HCT116 (cell line): ENCODE measurements around the gene HNMT. TPM values are rescaled to one million over a fixed set of nuclear protein-coding genes. Genes with fewer than 3 reads are reported as not detected.

Source experiments
- ATAC-seq: fragments of 200-7000 bp; cut with Tn5 transposase; 2 replicates; pipeline ENCODE4 v1.9.1; 2020; ENCODE audit warnings: mild to moderate bottlenecking, moderate library complexity
- BruUV-seq: library from RNA; stranded (reverse); fragments of 400-500 nt; replicated peaks from 2 replicates; lab custom pipeline; 2021; lab: Mats Ljungman, UMichigan
- CTCF ChIA-PET: fragments of 300-600 bp; sonication (Branson Sonifier 250); formaldehyde crosslinking; loops from one replicate; lab custom pipeline; 2021; ENCODE audit warnings: antibody characterized with exemption; lab: Charles Lee
- POLR2A ChIA-PET: fragments of 300-600, 350-600 bp; sonication (Branson Sonifier 250); formaldehyde crosslinking; loops from one replicate; lab custom pipeline; 2021; ENCODE audit warnings: antibody characterized with exemption; lab: Charles Lee
- RAD21 ChIA-PET, 2 experiments: fragments of 300-600 bp; sonication (Branson Sonifier 250); formaldehyde crosslinking; loops; one replicate each; lab custom pipeline; 2023; ENCODE audit warnings: low total read pairs in 2 of 2; ENCODE audit not compliant: uncharacterized antibody in 2 of 2, unreplicated experiment in 2 of 2, low non-redundant PET in 1 of 2; lab: Charles Lee
- DNase-seq: peaks from one replicate; pipeline ENCODE4 v3.0.0-alpha.2; 2010; ENCODE audit warnings: low read depth, low spot score
- H2AFZ ChIP-seq: fragments of 200-600 bp; shearing (Covaris generic), sonication (generic); 2 replicates; pipeline ENCODE4 v1.6.1; 2017; ENCODE audit warnings: low read depth, mixed run types, mixed read lengths, antibody characterized with exemption, low read length; ENCODE audit not compliant: poor library complexity, severe bottlenecking
- H3K27ac ChIP-seq: 2 replicates; pipeline ENCODE4 v1.5.1; 2012; ENCODE audit warnings: low read depth, low read length
- H3K27me3 ChIP-seq: fragments of 200-600 bp; sonication (generic); 2 replicates; pipeline ENCODE4 v1.6.1; 2016; ENCODE audit warnings: mixed run types, low read length, mixed read lengths; ENCODE audit not compliant: insufficient read depth
- H3K36me3 ChIP-seq, 2 experiments: fragments of 200-500 bp in 1 of 2; fragments of 200-600 bp in 1 of 2; sonication (Bioruptor generic) in 1 of 2; sonication (generic) in 1 of 2; 2 replicates each; pipeline versions ENCODE4 v1.5.1 to v1.6.1; 2014 to 2016; ENCODE audit warnings: low read length in 2 of 2, inconsistent platforms in 1 of 2, mixed read lengths in 1 of 2, mixed run types in 1 of 2; ENCODE audit not compliant: insufficient read depth in 2 of 2, control insufficient read depth in 1 of 2
- H3K4me1 ChIP-seq, 2 experiments: fragments of 200-600 bp in 1 of 2; sonication (generic) in 1 of 2; 2 replicates each; pipeline versions ENCODE4 v1.5.1 to v1.6.1; 2012 to 2017; ENCODE audit warnings: low read length in 2 of 2, inconsistent platforms in 1 of 2, mild to moderate bottlenecking in 1 of 2, mixed read lengths in 1 of 2, mixed run types in 1 of 2, moderate library complexity in 1 of 2; ENCODE audit not compliant: insufficient read depth in 2 of 2, control insufficient read depth in 1 of 2
- H3K4me2 ChIP-seq: fragments of 200-600 bp; sonication (generic); 2 replicates; pipeline ENCODE4 v1.6.1; 2017; ENCODE audit warnings: mixed run types, low read length, mixed read lengths
- H3K4me3 ChIP-seq, 2 experiments: fragments of 200-600 bp in 1 of 2; sonication (generic) in 1 of 2; replicated peaks in 1 of 2; 2 replicates each; pipeline ENCODE4 v1.5.1; 2011 to 2016; ENCODE audit warnings: low read length in 2 of 2, control low read depth in 1 of 2, low read depth in 1 of 2, mild to moderate bottlenecking in 1 of 2, mixed read lengths in 1 of 2, mixed run types in 1 of 2
- H3K79me2 ChIP-seq: fragments of 200-600 bp; sonication (generic); 2 replicates; pipeline ENCODE4 v1.6.1; 2017; ENCODE audit warnings: mild to moderate bottlenecking, mixed run types, low read length, moderate library complexity, mixed read lengths; ENCODE audit not compliant: insufficient read depth
- H3K9ac ChIP-seq: fragments of 200-600 bp; sonication (generic); 2 replicates; pipeline ENCODE4 v1.6.1; 2016; ENCODE audit warnings: low read length, mixed read lengths
- H3K9me2 ChIP-seq: fragments of 200-600 bp; sonication (generic), shearing (Covaris generic); 2 replicates; pipeline ENCODE4 v1.6.1; 2017; ENCODE audit warnings: mixed run types, mild to moderate bottlenecking, moderate library complexity; ENCODE audit not compliant: insufficient read depth
- H3K9me3 ChIP-seq, 2 experiments: fragments of 200-500 bp in 1 of 2; fragments of 200-600 bp in 1 of 2; sonication (Bioruptor generic) in 1 of 2; sonication (generic) in 1 of 2; 2 replicates each; pipeline ENCODE4 v1.6.1; 2014 to 2017; ENCODE audit warnings: low read length in 2 of 2, mixed read lengths in 2 of 2, inconsistent platforms in 1 of 2, low read depth in 1 of 2, mild to moderate bottlenecking in 1 of 2, mixed run types in 1 of 2, moderate library complexity in 1 of 2; ENCODE audit not compliant: control insufficient read depth in 1 of 2, insufficient read depth in 1 of 2
- H4K20me1 ChIP-seq: fragments of 200-600 bp; sonication (generic), shearing (Covaris generic); 2 replicates; pipeline ENCODE4 v1.6.1; 2017; ENCODE audit warnings: mixed run types, mild to moderate bottlenecking, moderate library complexity; ENCODE audit not compliant: insufficient read depth
- CBX3 ChIP-seq: IDR thresholded peaks from 2 replicates; pipeline ENCODE4 v1.6.1; 2012; ENCODE audit warnings: low read depth
- ELF1 ChIP-seq: IDR thresholded peaks from 2 replicates; pipeline ENCODE4 v1.6.1; 2012; ENCODE audit warnings: low read depth, borderline replicate concordance
- FOSL1 ChIP-seq: IDR thresholded peaks from 2 replicates; pipeline ENCODE4 v1.6.1; 2012; ENCODE audit warnings: low read depth
- JUND ChIP-seq: IDR thresholded peaks from 2 replicates; pipeline ENCODE4 v1.6.1; 2012
- POLR2A ChIP-seq: IDR thresholded peaks from 2 replicates; pipeline ENCODE4 v1.7.0; 2011; ENCODE audit warnings: borderline replicate concordance; ENCODE audit not compliant: insufficient read depth, insufficient read length; ENCODE audit errors: extremely low read depth
- POLR2AphosphoS5 ChIP-seq: IDR thresholded peaks from 2 replicates; pipeline ENCODE4 v1.6.1; 2011; ENCODE audit warnings: mild to moderate bottlenecking, low read depth, low read length, moderate library complexity
- RAD21 ChIP-seq: IDR thresholded peaks from 2 replicates; pipeline ENCODE4 v1.6.1; 2012; ENCODE audit warnings: low read depth, mild to moderate bottlenecking
- SIN3A ChIP-seq: IDR thresholded peaks from 2 replicates; pipeline ENCODE4 v1.6.1; 2012; ENCODE audit warnings: low read depth
- SRF ChIP-seq: IDR thresholded peaks from 2 replicates; pipeline ENCODE4 v1.6.1; 2012; ENCODE audit warnings: low read depth
- TCF7L2 ChIP-seq: IDR thresholded peaks from 2 replicates; pipeline ENCODE4 v1.7.0; 2011; ENCODE audit warnings: borderline replicate concordance, inconsistent platforms; ENCODE audit not compliant: insufficient read depth, insufficient read length; ENCODE audit errors: extremely low read depth
- ZBTB33 ChIP-seq: IDR thresholded peaks from 2 replicates; pipeline ENCODE4 v1.6.1; 2011; ENCODE audit warnings: mild to moderate bottlenecking, low read length, moderate library complexity; ENCODE audit not compliant: insufficient replicate concordance; ENCODE audit errors: extremely low read depth
- ZFX ChIP-seq: fragments of 450-650 bp; IDR thresholded peaks from 2 replicates; pipeline ENCODE4 v1.6.1; 2017
- intact Hi-C: fragments of 100-400 bp; cut with micrococcal nuclease; formaldehyde crosslinking; loops from 2 replicates; pipeline ENCODE4 v1.10.0; 2022
- total RNA-seq: library from RNA; stranded (reverse); gene quantifications from one replicate; pipeline ENCODE4 v1.2.1, GENCODE V29; 2021; ENCODE audit not compliant: unreplicated experiment

The HNMT gene
- total RNA-seq, 1 experiment from 2014 or later: not detected

- RAD21 ChIA-PET: no interaction called here
- Histone ChIP-seq H3K4me2 (no peak overlapping the region), H3K9me3 (no peaks in the 10 kb centered on the region), H2AFZ (no peak overlapping the region), H3K4me1 (peaks cover 0 to 6% of the 10 kb centered on the region in 2 experiments; a peak in 2 of 4 replicates), H3K36me3 (no peaks in the 10 kb centered on the region), H3K4me3 (no peak overlapping the region), H4K20me1 (no peaks in the 10 kb centered on the region), H3K27ac (no peak overlapping the region), H3K9ac (no peak overlapping the region), H3K79me2 (no peaks in the 10 kb centered on the region), H3K9me2 (no peaks in the 10 kb centered on the region), H3K27me3 (no peaks in the 10 kb centered on the region)
- intact Hi-C loops: no loop called here
- POLR2A ChIA-PET: no interaction called here
- CTCF ChIA-PET: no interaction called here
- DNase-seq: no peak
- TF ChIP-seq SRF (no peak), FOSL1 (no peak), ZFX (no peak), POLR2A (no peak), CBX3 (no peak), JUND (no peak), SIN3A (no peak)
- BruUV-seq: no TSS peak
- ATAC-seq: no peak
Observed at GRCh38 chr2:137924019-137924418, 40.3 kb upstream of the HNMT start.

GRCh38 chr2:137925599-137925998, 38.7 kb upstream of the HNMT start:
- no peak overlapping the region for H3K9ac ChIP-seq
- H3K79me2 ChIP-seq: no peaks in the 10 kb centered on the region
- DNase-seq (no peak), ATAC-seq (no peak)
- no peaks in the 10 kb centered on the region for H3K9me2 ChIP-seq
- peaks cover 0 to 9% of the 10 kb centered on the region in 2 experiments; a peak in 2 of 4 replicates for H3K4me1 ChIP-seq
- H4K20me1 ChIP-seq: no peaks in the 10 kb centered on the region
- intact Hi-C loops: no loop called here
- no peak overlapping the region for H3K4me2 ChIP-seq
- BruUV-seq: no TSS peak
- no peak overlapping the region for H2AFZ ChIP-seq
- CTCF ChIA-PET: no interaction called here
- no peak overlapping the region for H3K4me3 ChIP-seq
- TF ChIP-seq TCF7L2 (no peak), FOSL1 (no peak), RAD21 (no peak), ELF1 (no peak), ZBTB33 (no peak), JUND (no peak), ZFX (no peak), POLR2AphosphoS5 (no peak)
- TF ChIP-seq, all 23 proteins: peak for 0
- RAD21 ChIA-PET: no interaction called here
- no peaks in the 10 kb centered on the region for H3K36me3 ChIP-seq
- no peaks in the 10 kb centered on the region for H3K27me3 ChIP-seq
- POLR2A ChIA-PET: no interaction called here
- H3K27ac ChIP-seq: no peak overlapping the region
- H3K9me3 ChIP-seq: no peaks in the 10 kb centered on the region
